HepG2 (cell line): ENCODE results near the gene SLC2A6. TPM values are rescaled to one million over a fixed set of nuclear protein-coding genes. Genes with fewer than 3 reads are reported as not detected.
A peak's percentile ranks its signal among the peaks of the same experiment; 100 is the strongest.

Experiments used
- CTCF ChIP-seq: sonication (generic); formaldehyde crosslinking; IDR thresholded peaks from 2 replicates; pipeline ENCODE4 v1.5.0; 2020; ENCODE audit warnings: mild to moderate bottlenecking, missing genetic modification reagents, moderate library complexity
- FOXJ3 ChIP-seq: sonication (generic); formaldehyde crosslinking; IDR thresholded peaks from 2 replicates; pipeline ENCODE4 v1.4.0; 2020; ENCODE audit warnings: missing genetic modification reagents, mild to moderate bottlenecking, borderline replicate concordance
- HDAC1 ChIP-seq: sonication (generic); formaldehyde crosslinking; IDR thresholded peaks from 2 replicates; pipeline ENCODE4 v1.5.1; 2020; ENCODE audit warnings: mild to moderate bottlenecking, missing genetic modification reagents
- MED8 ChIP-seq: sonication (generic); formaldehyde crosslinking; IDR thresholded peaks from 2 replicates; pipeline ENCODE4 v1.8.1; 2023; ENCODE audit warnings: mild to moderate bottlenecking, missing genetic modification reagents; ENCODE audit not compliant: insufficient replicate concordance
- PLRG1 ChIP-seq: fragments of 450-650 bp; conservative IDR thresholded peaks from 2 replicates; pipeline ENCODE4 v1.6.1; 2016
- ZKSCAN8 ChIP-seq: IDR thresholded peaks from 2 replicates; pipeline ENCODE4 v1.6.1; 2016; ENCODE audit warnings: borderline replicate concordance, missing genetic modification reagents, missing compliant biosample characterization
- ZNF142 ChIP-seq: sonication (generic); formaldehyde crosslinking; IDR thresholded peaks from 2 replicates; pipeline ENCODE4 v1.4.0; 2020; ENCODE audit warnings: missing genetic modification reagents
- ZNF337 ChIP-seq: sonication (generic); formaldehyde crosslinking; IDR thresholded peaks from 2 replicates; pipeline ENCODE4 v1.5.1; 2020; ENCODE audit warnings: missing genetic modification reagents, low read depth, mild to moderate bottlenecking, borderline replicate concordance
- ZNF577 ChIP-seq: sonication (generic); formaldehyde crosslinking; IDR thresholded peaks from 2 replicates; pipeline ENCODE4 v1.4.0; 2020; ENCODE audit warnings: mild to moderate bottlenecking, low read depth, missing genetic modification reagents, borderline replicate concordance
- ZNF607 ChIP-seq: sonication (generic); formaldehyde crosslinking; IDR thresholded peaks from 2 replicates; pipeline ENCODE4 v1.5.1; 2020; ENCODE audit warnings: missing genetic modification reagents, mild to moderate bottlenecking, borderline replicate concordance
- ZNF747 ChIP-seq: sonication (generic); formaldehyde crosslinking; IDR thresholded peaks from 2 replicates; pipeline ENCODE4 v1.8.1; 2023; ENCODE audit warnings: missing genetic modification reagents, mild to moderate bottlenecking, borderline replicate concordance
- polyA plus RNA-seq, 8 experiments: library from polyadenylated mRNA; depleted of rRNA in 3 of 8; stranded (reverse) in 7 of 8; unstranded in 1 of 8; fragments of >200 nt; fragmentation: Illumina TruSeq in 4 of 8; extraction: Trizol in 4 of 8; gene quantifications; 2 replicates each; pipeline versions ENCODE4 v1.2.1 to v1.2.3, GENCODE V29; 2011 to 2016; ENCODE audit warnings: low read depth in 4 of 8, missing spikeins in 1 of 8, mixed read lengths in 1 of 8; ENCODE audit not compliant: insufficient read depth in 1 of 8
- total RNA-seq, 5 experiments: library from RNA; depleted of rRNA; stranded (reverse); fragments of >200 nt; fragmentation: Illumina TruSeq; extraction: Trizol; gene quantifications; 2 replicates each; pipeline ENCODE4 v1.2.3, GENCODE V29; 2016; ENCODE audit warnings: low read depth in 1 of 5
- TF ChIP-seq, protein P1 (sequence below): sonication (generic); formaldehyde crosslinking; IDR thresholded peaks from 2 replicates; pipeline ENCODE4 v1.8.0; 2022; ENCODE audit warnings: mild to moderate bottlenecking, missing genetic modification reagents, borderline replicate concordance
- TF ChIP-seq, protein P2 (sequence below): sonication (generic); formaldehyde crosslinking; IDR thresholded peaks from 2 replicates; pipeline ENCODE4 v1.4.0; 2020; ENCODE audit warnings: missing genetic modification reagents

The SLC2A6 gene
- total and polyA plus RNA-seq, 2 of the 13 experiments (the other 11 are each of a cell fraction or from before 2014, with no cell fraction given) = 4.1 to 15.0 TPM

DNA sequence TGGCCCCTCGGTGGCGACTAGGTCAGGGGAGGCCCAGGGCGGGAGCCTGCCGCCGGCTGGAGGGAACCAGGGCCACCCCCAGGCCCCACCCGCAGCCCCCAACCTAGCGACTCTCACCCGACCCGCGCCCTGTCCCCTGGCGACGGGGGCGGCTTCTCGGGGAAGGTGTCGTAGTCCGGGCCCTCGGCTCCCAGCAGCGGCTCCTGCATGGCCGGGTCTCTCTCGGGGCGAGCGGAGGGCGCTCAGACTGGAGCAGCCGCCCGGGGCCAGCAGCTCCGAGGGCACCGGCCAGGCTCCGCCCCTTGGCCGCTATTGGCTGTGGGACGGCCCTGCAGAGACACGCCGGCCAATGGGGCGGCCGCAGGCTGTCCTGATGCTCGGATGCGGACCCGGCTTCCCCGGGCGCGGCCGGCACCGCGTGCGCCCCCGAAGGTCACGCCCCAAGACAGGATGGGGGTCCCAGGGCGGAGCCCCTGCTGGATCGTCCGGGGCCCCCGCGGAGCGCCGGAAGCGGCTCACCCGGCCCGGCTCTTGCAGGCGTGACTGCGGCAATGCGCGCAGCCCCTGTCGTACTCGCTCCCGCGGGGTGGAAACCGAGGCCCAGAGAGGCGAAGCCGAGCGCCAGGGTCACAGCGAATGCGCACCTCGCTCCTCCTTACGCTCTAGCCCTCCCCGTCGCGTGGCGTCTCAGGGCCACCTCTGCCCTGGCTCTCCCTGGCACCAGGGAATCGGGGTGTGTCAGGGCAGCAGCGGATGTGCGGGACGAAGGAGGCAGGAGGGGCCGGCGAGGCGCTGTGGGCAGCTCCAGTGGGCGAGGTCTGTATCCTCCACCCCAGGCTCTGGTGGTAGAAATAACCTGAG lies at the start of gene SLC2A6 (continued):
- TF ChIP-seq ZNF142 (CRISPR knock-in tag) = no peak
- TF ChIP-seq ZNF337 (CRISPR knock-in tag) = no peak
- TF ChIP-seq MED8 = peak; percentile 72
- TF ChIP-seq ZKSCAN8 (CRISPR knock-in tag) = no peak
- no peak for TF ChIP-seq CTCF (CRISPR knock-in tag)
- TF ChIP-seq, protein P1, sequence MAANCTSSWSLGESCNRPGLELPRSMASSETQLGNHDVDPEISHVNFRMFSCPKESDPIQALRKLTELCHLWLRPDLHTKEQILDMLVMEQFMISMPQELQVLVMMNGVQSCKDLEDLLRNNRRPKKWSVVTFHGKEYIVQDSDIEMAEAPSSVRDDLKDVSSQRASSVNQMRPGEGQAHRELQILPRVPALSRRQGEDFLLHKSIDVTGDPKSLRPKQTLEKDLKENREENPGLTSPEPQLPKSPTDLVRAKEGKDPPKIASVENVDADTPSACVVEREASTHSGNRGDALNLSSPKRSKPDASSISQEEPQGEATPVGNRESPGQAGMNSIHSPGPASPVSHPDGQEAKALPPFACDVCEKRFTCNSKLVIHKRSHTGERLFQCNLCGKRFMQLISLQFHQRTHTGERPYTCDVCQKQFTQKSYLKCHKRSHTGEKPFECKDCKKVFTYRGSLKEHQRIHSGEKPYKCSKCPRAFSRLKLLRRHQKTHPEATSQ (CRISPR knock-in tag) = 0 out of 2 replicates have a peak, but pooled peaks have one; percentile 39
- 0 out of 2 replicates have a peak, but pooled peaks have one; percentile 62 for TF ChIP-seq ZNF747
- TF ChIP-seq FOXJ3 (CRISPR knock-in tag) = no peak
- TF ChIP-seq ZNF577 (CRISPR knock-in tag) = no peak
- TF ChIP-seq ZNF607 (CRISPR knock-in tag) = no peak
- peak; percentile 52; the same call in 1 of the 2 replicates for TF ChIP-seq HDAC1
- TF ChIP-seq, protein P2, sequence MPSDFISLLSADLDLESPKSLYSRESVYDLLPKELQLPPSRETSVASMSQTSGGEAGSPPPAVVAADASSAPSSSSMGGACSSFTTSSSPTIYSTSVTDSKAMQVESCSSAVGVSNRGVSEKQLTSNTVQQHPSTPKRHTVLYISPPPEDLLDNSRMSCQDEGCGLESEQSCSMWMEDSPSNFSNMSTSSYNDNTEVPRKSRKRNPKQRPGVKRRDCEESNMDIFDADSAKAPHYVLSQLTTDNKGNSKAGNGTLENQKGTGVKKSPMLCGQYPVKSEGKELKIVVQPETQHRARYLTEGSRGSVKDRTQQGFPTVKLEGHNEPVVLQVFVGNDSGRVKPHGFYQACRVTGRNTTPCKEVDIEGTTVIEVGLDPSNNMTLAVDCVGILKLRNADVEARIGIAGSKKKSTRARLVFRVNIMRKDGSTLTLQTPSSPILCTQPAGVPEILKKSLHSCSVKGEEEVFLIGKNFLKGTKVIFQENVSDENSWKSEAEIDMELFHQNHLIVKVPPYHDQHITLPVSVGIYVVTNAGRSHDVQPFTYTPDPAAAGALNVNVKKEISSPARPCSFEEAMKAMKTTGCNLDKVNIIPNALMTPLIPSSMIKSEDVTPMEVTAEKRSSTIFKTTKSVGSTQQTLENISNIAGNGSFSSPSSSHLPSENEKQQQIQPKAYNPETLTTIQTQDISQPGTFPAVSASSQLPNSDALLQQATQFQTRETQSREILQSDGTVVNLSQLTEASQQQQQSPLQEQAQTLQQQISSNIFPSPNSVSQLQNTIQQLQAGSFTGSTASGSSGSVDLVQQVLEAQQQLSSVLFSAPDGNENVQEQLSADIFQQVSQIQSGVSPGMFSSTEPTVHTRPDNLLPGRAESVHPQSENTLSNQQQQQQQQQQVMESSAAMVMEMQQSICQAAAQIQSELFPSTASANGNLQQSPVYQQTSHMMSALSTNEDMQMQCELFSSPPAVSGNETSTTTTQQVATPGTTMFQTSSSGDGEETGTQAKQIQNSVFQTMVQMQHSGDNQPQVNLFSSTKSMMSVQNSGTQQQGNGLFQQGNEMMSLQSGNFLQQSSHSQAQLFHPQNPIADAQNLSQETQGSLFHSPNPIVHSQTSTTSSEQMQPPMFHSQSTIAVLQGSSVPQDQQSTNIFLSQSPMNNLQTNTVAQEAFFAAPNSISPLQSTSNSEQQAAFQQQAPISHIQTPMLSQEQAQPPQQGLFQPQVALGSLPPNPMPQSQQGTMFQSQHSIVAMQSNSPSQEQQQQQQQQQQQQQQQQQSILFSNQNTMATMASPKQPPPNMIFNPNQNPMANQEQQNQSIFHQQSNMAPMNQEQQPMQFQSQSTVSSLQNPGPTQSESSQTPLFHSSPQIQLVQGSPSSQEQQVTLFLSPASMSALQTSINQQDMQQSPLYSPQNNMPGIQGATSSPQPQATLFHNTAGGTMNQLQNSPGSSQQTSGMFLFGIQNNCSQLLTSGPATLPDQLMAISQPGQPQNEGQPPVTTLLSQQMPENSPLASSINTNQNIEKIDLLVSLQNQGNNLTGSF = no peak
- no peak for TF ChIP-seq PLRG1
